IMR-90 (cell line): ENCODE measurements around the gene KLHL40.

Experiments
- BHLHE40 ChIP-seq: fragments of 150-350 bp; IDR thresholded peaks from 2 replicates; pipeline ENCODE4 v1.6.1; 2016; ENCODE audit warnings: mild to moderate bottlenecking, low read depth, low read length
- CHD1 ChIP-seq: IDR thresholded peaks from 2 replicates; pipeline ENCODE4 v1.6.1; 2012; ENCODE audit warnings: low read depth, low read length, improper control_type of control experiment
- FOS ChIP-seq: fragments of 150-350 bp; IDR thresholded peaks from 2 replicates; pipeline ENCODE4 v1.6.1; 2016; ENCODE audit warnings: low read depth, low read length
- MAFK ChIP-seq: IDR thresholded peaks from 2 replicates; pipeline ENCODE4 v1.6.1; 2012; ENCODE audit warnings: low read depth, low read length, improper control_type of control experiment
- POLR2A ChIP-seq: IDR thresholded peaks from 2 replicates; pipeline ENCODE4 v1.6.1; 2012; ENCODE audit warnings: mild to moderate bottlenecking, low read depth, low read length
- RAD21 ChIP-seq: IDR thresholded peaks from 2 replicates; pipeline ENCODE4 v1.6.1; 2012; ENCODE audit warnings: low read length, improper control_type of control experiment
- TF ChIP-seq, protein P1 (sequence below): conservative IDR thresholded peaks from 2 replicates; pipeline ENCODE4 v1.5.1; 2012; ENCODE audit warnings: mild to moderate bottlenecking, low read depth, low read length, improper control_type of control experiment
- TF ChIP-seq, protein P2 (sequence below): fragments of 150-350 bp; IDR thresholded peaks from 2 replicates; pipeline ENCODE4 v1.6.1; 2017; ENCODE audit warnings: mild to moderate bottlenecking, antibody characterized with exemption, low read length, low read depth
- TF ChIP-seq, protein P3 (sequence below): fragments of 150-350 bp; IDR thresholded peaks from 2 replicates; pipeline ENCODE4 v1.6.1; 2016; ENCODE audit warnings: low read depth, mild to moderate bottlenecking, low read length, moderate library complexity, borderline replicate concordance

GRCh38 chr3:42664438-42664803, 20.9 kb upstream of the KLHL40 start:
- no peak for TF ChIP-seq POLR2A
- TF ChIP-seq, protein P1, sequence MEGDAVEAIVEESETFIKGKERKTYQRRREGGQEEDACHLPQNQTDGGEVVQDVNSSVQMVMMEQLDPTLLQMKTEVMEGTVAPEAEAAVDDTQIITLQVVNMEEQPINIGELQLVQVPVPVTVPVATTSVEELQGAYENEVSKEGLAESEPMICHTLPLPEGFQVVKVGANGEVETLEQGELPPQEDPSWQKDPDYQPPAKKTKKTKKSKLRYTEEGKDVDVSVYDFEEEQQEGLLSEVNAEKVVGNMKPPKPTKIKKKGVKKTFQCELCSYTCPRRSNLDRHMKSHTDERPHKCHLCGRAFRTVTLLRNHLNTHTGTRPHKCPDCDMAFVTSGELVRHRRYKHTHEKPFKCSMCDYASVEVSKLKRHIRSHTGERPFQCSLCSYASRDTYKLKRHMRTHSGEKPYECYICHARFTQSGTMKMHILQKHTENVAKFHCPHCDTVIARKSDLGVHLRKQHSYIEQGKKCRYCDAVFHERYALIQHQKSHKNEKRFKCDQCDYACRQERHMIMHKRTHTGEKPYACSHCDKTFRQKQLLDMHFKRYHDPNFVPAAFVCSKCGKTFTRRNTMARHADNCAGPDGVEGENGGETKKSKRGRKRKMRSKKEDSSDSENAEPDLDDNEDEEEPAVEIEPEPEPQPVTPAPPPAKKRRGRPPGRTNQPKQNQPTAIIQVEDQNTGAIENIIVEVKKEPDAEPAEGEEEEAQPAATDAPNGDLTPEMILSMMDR: no peak
- TF ChIP-seq, protein P2, sequence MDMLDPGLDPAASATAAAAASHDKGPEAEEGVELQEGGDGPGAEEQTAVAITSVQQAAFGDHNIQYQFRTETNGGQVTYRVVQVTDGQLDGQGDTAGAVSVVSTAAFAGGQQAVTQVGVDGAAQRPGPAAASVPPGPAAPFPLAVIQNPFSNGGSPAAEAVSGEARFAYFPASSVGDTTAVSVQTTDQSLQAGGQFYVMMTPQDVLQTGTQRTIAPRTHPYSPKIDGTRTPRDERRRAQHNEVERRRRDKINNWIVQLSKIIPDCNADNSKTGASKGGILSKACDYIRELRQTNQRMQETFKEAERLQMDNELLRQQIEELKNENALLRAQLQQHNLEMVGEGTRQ: no peak
- TF ChIP-seq RAD21: no peak
- TF ChIP-seq CHD1: no peak
- no peak for TF ChIP-seq BHLHE40
- TF ChIP-seq, protein P3, sequence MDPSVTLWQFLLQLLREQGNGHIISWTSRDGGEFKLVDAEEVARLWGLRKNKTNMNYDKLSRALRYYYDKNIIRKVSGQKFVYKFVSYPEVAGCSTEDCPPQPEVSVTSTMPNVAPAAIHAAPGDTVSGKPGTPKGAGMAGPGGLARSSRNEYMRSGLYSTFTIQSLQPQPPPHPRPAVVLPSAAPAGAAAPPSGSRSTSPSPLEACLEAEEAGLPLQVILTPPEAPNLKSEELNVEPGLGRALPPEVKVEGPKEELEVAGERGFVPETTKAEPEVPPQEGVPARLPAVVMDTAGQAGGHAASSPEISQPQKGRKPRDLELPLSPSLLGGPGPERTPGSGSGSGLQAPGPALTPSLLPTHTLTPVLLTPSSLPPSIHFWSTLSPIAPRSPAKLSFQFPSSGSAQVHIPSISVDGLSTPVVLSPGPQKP: no peak
- no peak for TF ChIP-seq FOS
- TF ChIP-seq MAFK: no peak
